Testis (tissue), 3 donors: ENCODE results near the gene CBX2. TPM values are rescaled to one million over a fixed set of nuclear protein-coding genes. Genes with fewer than 3 reads are reported as not detected.
"Not testable (repeated sequence)": the region's sequence is repeated elsewhere in the genome, so short reads cannot be mapped to it uniquely, and the experiment has no call there.

Experiments used
- DNase-seq: peaks from one replicate; pipeline ENCODE4 v3.0.0-alpha.2; 2019
- H3K27ac ChIP-seq, 2 donors: fragments of 200-600 bp; sonication (generic); one replicate each; pipeline ENCODE4 v1.5.1; 2019
- H3K27me3 ChIP-seq: fragments of 200-600 bp; sonication (generic); one replicate; pipeline ENCODE4 v1.5.1; 2019
- H3K36me3 ChIP-seq: fragments of 200-600 bp; sonication (generic); one replicate; pipeline ENCODE4 v1.5.1; 2017; ENCODE audit warnings: low read depth; ENCODE audit errors: missing control alignments
- H3K4me1 ChIP-seq: fragments of 200-600 bp; sonication (generic); one replicate; pipeline ENCODE4 v1.5.1; 2019
- H3K4me3 ChIP-seq, 2 donors: fragments of 200-600 bp; sonication (generic); one replicate each; pipeline ENCODE4 v1.5.1; 2017 to 2019
- H3K9me3 ChIP-seq: fragments of 200-600 bp; sonication (generic); one replicate; pipeline ENCODE4 v1.5.1; 2017
- POLR2A ChIP-seq: fragments of 450-650 bp; IDR thresholded peaks from one replicate; pipeline ENCODE4 v1.6.1; 2017; ENCODE audit warnings: antibody characterized with exemption, mild to moderate bottlenecking, moderate library complexity
- WGBS, 2 donors: methylation state at CpG; one replicate each; pipeline ENCODE4 v1.1.5; 2018; 5-methylcytosine and 5-hydroxymethylcytosine counted together
- intact Hi-C: fragments of 100-400 bp; cut with DNase I; formaldehyde crosslinking; loops from one replicate; pipeline ENCODE4 v1.15.1; 2023; ENCODE audit warnings: low total_unique reads
- polyA plus RNA-seq: library from polyadenylated mRNA; stranded (reverse); fragments of 350-450 nt; fragmentation: Illumina TruSeq; extraction: RNeasy Lipid Tissue Mini Kit (QIAGEN cat#74804); gene quantifications from one replicate; pipeline ENCODE4 v1.2.3, GENCODE V29; 2014; ENCODE audit warnings: low read depth, low replicate concordance; ENCODE audit not compliant: insufficient read depth
- total RNA-seq, 2 donors: library from RNA; depleted of rRNA; stranded (reverse); fragments of >200 nt; gene quantifications; one replicate each; pipeline ENCODE4 v1.2.3, GENCODE V29; 2016
- TF ChIP-seq, protein P1 (sequence below), 3 experiments: fragments of 450-650 bp in 2 of 3; fragments of 200-600 bp in 1 of 3; sonication (generic) in 1 of 3; IDR thresholded peaks; one replicate each; pipeline ENCODE4 v1.5.1; 2016 to 2019; ENCODE audit warnings: antibody characterized with exemption in 3 of 3, mild to moderate bottlenecking in 2 of 3, moderate library complexity in 1 of 3

CBX2 gene
- total and polyA plus RNA-seq, 3 donors from 2014 or later: 19.4 to 30.7 (median 27.1) TPM

- Histone ChIP-seq H3K4me3 (no peak overlapping the region), H3K9me3 (no peaks in the 10 kb centered on the region), H3K27me3 (no peaks in the 10 kb centered on the region), H3K36me3 (no peaks in the 10 kb centered on the region), H3K4me1 (no peaks in the 10 kb centered on the region), H3K27ac (no peak overlapping the region)
- no peak for DNase-seq
- intact Hi-C loops: no loop called here
- 80 to 83% methylated on average over 13 of the region's 13 CpGs for WGBS, 2 donors
- TF ChIP-seq POLR2A: no peak
- TF ChIP-seq, protein P1, sequence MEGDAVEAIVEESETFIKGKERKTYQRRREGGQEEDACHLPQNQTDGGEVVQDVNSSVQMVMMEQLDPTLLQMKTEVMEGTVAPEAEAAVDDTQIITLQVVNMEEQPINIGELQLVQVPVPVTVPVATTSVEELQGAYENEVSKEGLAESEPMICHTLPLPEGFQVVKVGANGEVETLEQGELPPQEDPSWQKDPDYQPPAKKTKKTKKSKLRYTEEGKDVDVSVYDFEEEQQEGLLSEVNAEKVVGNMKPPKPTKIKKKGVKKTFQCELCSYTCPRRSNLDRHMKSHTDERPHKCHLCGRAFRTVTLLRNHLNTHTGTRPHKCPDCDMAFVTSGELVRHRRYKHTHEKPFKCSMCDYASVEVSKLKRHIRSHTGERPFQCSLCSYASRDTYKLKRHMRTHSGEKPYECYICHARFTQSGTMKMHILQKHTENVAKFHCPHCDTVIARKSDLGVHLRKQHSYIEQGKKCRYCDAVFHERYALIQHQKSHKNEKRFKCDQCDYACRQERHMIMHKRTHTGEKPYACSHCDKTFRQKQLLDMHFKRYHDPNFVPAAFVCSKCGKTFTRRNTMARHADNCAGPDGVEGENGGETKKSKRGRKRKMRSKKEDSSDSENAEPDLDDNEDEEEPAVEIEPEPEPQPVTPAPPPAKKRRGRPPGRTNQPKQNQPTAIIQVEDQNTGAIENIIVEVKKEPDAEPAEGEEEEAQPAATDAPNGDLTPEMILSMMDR (IDR thresholded peaks at IDR 0.05): no peak
Observed at GRCh38 chr17:79750650-79751545, 27.1 kb upstream of the CBX2 start.

DNA sequence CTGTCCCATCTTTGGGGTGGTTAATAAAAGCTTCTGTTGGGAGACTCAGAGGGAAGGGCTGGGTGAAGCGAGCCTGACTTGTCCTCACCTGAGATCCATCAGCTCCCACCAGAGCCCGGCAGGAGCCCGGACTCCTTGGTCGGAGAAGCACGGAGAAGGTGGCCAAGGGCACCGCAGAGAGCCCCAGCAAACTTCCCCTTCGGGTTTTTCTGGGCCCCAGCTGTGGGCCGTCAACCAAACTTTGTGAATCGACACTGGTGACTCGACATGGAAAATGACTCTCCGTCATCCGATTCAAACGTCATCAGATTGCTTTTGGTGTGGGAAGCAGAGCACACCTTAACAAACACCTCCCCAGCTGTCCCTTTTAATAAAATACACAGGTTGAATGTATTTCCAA is 25.8 kb upstream of the CBX2 start:
- intact Hi-C loops: no loop called here
- Histone ChIP-seq H3K27me3 (no peaks in the 10 kb centered on the region), H3K27ac (no peak overlapping the region), H3K4me3 (no peak overlapping the region), H3K4me1 (no peaks in the 10 kb centered on the region), H3K9me3 (no peaks in the 10 kb centered on the region), H3K36me3 (no peaks in the 10 kb centered on the region)
- 81 to 82% methylated on average over 13 of the region's 13 CpGs for WGBS, 2 donors
- no peak for DNase-seq
- no peak for TF ChIP-seq POLR2A
- TF ChIP-seq, protein P1 (IDR thresholded peaks at IDR 0.05): no peak

DNA sequence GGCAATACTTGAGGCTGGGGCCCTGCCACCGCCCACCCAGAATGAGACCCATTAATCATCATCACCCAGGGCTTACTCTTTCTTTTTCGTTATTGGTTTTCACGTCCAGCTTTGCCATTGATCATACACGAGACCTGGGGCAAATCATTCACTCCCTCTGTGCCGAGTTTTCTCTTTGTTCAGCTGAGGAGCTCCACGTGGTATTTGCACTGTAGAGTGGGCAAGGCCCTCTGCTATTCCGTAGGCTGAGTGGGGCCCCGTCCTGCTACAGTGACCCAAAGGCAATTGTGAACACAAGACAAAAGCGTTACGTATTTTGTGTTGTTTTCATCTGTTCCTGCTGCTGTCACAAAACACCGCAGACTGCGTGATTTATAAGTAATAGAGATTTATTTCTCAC is 23.6 kb upstream of the CBX2 start:
- intact Hi-C loops: no loop called here
- Histone ChIP-seq H3K36me3 (no peaks in the 10 kb centered on the region), H3K27me3 (no peaks in the 10 kb centered on the region), H3K4me3 (no peak overlapping the region), H3K9me3 (no peaks in the 10 kb centered on the region), H3K4me1 (no peaks in the 10 kb centered on the region), H3K27ac (no peak overlapping the region)
- WGBS, 2 donors: 70 to 77% methylated on average over 12 of the region's 12 CpGs
- no peak for DNase-seq
- TF ChIP-seq POLR2A: no peak
- TF ChIP-seq, protein P1 (IDR thresholded peaks at IDR 0.05): no peak

DNA sequence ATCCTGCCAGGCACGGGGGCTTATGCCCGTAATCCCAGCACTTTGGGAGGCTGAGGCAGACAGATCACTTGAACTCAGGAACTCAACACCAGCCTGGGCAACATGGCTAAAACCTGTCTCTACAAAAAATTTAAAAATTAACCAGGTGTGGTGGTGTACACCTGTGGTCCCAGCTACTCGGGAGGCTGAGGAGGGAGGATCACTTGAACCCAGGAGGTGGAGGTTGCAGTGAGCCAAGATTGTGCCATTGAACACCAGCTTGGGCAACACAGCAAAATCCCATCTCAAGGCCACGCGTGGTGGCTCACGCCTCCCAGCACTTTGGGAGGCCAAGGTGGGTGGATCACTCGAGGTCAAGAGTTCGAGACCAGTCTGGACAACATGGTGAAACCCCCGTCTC is 23.0 kb upstream of the CBX2 start:
- H3K4me1 ChIP-seq, H3K36me3 ChIP-seq, DNase-seq, H3K27ac ChIP-seq, H3K27me3 ChIP-seq, intact Hi-C loops, H3K9me3 ChIP-seq, H3K4me3 ChIP-seq: not testable (repeated sequence)
- 87 to 90% methylated on average over 9 of the region's 9 CpGs for WGBS, 2 donors

- WGBS, 2 donors: 91 to 93% methylated on average over 14 of the region's 14 CpGs
- intact Hi-C loops: no loop called here
- Histone ChIP-seq H3K9me3 (no peaks in the 10 kb centered on the region), H3K4me1 (no peaks in the 10 kb centered on the region), H3K36me3 (no peaks in the 10 kb centered on the region), H3K27me3 (no peaks in the 10 kb centered on the region), H3K4me3 (no peak overlapping the region), H3K27ac (no peak overlapping the region)
- no peak for DNase-seq
- TF ChIP-seq, protein P1 (IDR thresholded peaks at IDR 0.05): no peak
- no peak for TF ChIP-seq POLR2A
Observed at GRCh38 chr17:79755591-79755990, 22.4 kb upstream of the CBX2 start.
